Measurements from ENCODE around the gene PRDM16. TPM values are rescaled to one million over a fixed set of nuclear protein-coding genes. Genes with fewer than 3 reads are reported as not detected.

PRDM16 gene
- total RNA-seq, 1 donor from 2014 or later = not detected

- Mint-ChIP-seq H3K36me3 (ENCODE audit: low read depth) (no peaks in the 10 kb centered on the region), H3K4me1 (ENCODE audit: low read depth) (peaks cover 7% of the 10 kb centered on the region), H3K27me3 (ENCODE audit: low read depth) (peaks cover 4% of the 10 kb centered on the region), H3K9me3 (peaks cover 4% of the 10 kb centered on the region), H3K4me3 (ENCODE audit: low read depth) (no peak overlapping the region), H3K27ac (no peak overlapping the region)
- DNase-seq (ENCODE audit: low spot score) = no peak
- intact Hi-C loops (cut with micrococcal nuclease) = no loop called here
Observed at GRCh38 chr1:3310718-3311400, 241.9 kb downstream of the PRDM16 start.

DNA sequence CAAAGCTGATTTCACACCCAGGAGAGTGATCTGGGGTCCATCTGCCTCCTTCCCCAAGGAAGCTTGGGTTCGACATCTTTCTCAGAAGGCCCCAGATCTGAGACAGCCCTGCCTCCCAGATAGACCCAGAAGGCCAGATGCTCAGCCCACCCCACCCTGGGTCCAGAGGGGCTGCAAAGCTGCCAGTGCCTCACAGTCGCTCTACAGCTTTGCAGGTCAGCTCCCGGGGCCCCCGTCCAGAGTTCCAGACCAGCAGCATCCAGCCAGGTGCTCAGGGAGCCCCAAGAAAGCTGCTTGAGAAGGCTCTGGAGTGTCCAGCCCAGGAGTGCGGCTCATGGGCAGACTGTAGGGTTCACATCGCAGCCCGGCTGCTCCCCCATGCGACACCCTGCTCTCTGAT is 242.7 kb downstream of the PRDM16 start:
- H3K36me3 Mint-ChIP-seq (ENCODE audit: low read depth) = no peaks in the 10 kb centered on the region
- H3K4me1 Mint-ChIP-seq (ENCODE audit: low read depth) = peaks cover 7% of the 10 kb centered on the region
- peaks cover 8% of the 10 kb centered on the region for H3K9me3 Mint-ChIP-seq
- intact Hi-C loops (cut with micrococcal nuclease) = no loop called here
- H3K27me3 Mint-ChIP-seq (ENCODE audit: low read depth) = peaks cover 4% of the 10 kb centered on the region
- DNase-seq (ENCODE audit: low spot score) = no peak
- H3K27ac Mint-ChIP-seq = no peak overlapping the region
- no peak overlapping the region for H3K4me3 Mint-ChIP-seq (ENCODE audit: low read depth)

DNA sequence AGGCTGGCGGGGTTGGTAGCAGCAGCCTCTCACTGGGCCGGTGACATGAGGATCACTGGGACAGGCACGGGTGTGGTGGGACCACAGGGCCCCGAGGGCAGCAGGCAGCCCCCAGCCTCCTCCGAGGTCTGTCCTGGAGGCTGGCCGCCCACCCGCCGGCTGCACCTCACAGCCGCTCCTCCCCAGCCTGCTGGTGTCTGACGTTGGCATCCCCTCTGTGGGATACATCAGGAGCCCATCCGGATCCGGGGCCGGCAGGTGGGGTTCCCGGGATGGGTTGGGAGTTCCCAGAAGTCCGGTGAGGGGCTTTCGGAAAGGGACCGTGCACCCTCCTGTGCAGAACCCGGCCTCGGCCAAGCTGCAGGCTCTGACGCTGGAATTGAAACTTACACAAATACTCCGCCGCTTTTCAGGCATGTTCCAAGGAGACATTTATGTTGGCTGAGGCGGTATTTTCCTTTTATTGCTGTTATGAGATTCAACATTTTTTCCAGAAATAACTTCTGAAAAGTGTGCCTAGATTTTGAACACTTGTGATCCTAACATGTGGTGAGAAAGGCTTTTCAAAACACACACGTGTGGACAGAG is 243.4 kb downstream of the PRDM16 start:
- DNase-seq (ENCODE audit: low spot score) = no peak
- Mint-ChIP-seq H3K27me3 (ENCODE audit: low read depth) (peaks cover 4% of the 10 kb centered on the region), H3K27ac (no peak overlapping the region), H3K4me1 (ENCODE audit: low read depth) (peaks cover 8% of the 10 kb centered on the region), H3K36me3 (ENCODE audit: low read depth) (no peaks in the 10 kb centered on the region), H3K9me3 (peaks cover 12% of the 10 kb centered on the region), H3K4me3 (ENCODE audit: low read depth) (no peak overlapping the region)
- intact Hi-C loops (cut with micrococcal nuclease) = no loop called here

GRCh38 chr1:3312898-3313575 is 244.0 kb downstream of the PRDM16 start:
- Mint-ChIP-seq H3K36me3 (ENCODE audit: low read depth) (no peaks in the 10 kb centered on the region), H3K4me1 (ENCODE audit: low read depth) (peaks cover 8% of the 10 kb centered on the region), H3K27ac (no peak overlapping the region), H3K27me3 (ENCODE audit: low read depth) (peaks cover 4% of the 10 kb centered on the region), H3K4me3 (ENCODE audit: low read depth) (no peak overlapping the region), H3K9me3 (peaks cover 12% of the 10 kb centered on the region)
- intact Hi-C loops (cut with micrococcal nuclease) = no loop called here
- peak; percentile 11 for DNase-seq (ENCODE audit: low spot score)

- H3K9me3 Mint-ChIP-seq = peaks cover 12% of the 10 kb centered on the region
- H3K4me3 Mint-ChIP-seq (ENCODE audit: low read depth) = no peak overlapping the region
- no peaks in the 10 kb centered on the region for H3K36me3 Mint-ChIP-seq (ENCODE audit: low read depth)
- H3K4me1 Mint-ChIP-seq (ENCODE audit: low read depth) = peaks cover 8% of the 10 kb centered on the region
- no peak for DNase-seq (ENCODE audit: low spot score)
- intact Hi-C loops (cut with micrococcal nuclease) = no loop called here
- no peak overlapping the region for H3K27ac Mint-ChIP-seq
- H3K27me3 Mint-ChIP-seq (ENCODE audit: low read depth) = peaks cover 4% of the 10 kb centered on the region
Observed at GRCh38 chr1:3313576-3313950, 244.6 kb downstream of the PRDM16 start.

DNA sequence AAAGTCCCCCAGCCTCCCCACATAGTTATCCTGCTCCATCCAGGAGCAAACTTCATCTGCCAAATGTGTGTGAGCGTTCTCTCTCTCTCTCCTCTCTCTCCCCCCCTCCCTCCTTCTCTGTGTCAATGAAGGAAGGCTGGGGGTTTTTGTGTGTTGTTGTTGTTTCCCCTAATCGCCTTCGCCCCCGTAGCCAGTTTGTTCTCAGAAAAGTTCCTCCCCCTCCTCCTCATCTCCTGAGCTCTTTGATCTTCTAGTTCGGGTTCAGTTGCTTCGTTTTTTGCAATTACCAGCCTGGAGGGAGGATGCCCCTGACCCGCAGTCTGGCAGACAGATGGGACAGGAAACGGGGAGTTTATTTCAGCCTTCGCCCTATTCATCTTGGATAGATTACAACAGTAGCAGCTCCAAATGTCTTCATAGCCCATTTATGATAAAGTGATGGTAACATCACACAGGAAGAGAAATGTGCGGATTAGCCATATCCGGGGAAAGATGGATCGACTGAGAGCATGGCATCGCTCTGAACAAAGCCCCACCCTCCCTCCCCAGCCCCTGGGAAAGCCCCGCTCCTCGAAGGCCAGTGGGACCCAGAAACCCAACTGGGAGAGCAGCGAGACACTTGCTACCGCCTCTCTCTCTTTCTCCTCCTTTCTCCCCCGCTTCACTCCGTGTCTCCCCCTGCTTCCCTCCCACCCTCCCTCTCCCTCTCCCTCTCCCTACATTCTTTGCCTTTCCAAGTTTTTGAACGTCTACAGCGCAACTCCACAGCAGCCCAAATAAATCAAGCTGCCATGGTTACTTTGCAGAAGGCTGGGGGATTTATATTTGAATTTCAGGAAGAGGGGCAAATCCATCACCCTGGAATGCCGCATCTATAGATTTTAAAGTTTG is 245.7 kb downstream of the PRDM16 start:
- Mint-ChIP-seq H3K27ac (peak overlapping the region; percentile 24), H3K9me3 (peaks cover 12% of the 10 kb centered on the region), H3K4me3 (ENCODE audit: low read depth) (no peak overlapping the region), H3K36me3 (ENCODE audit: low read depth) (no peaks in the 10 kb centered on the region), H3K4me1 (ENCODE audit: low read depth) (peaks cover 8% of the 10 kb centered on the region), H3K27me3 (ENCODE audit: low read depth) (peaks cover 4% of the 10 kb centered on the region)
- intact Hi-C loops (cut with micrococcal nuclease) = no loop called here
- no peak for DNase-seq (ENCODE audit: low spot score)

- H3K36me3 Mint-ChIP-seq (ENCODE audit: low read depth) = no peaks in the 10 kb centered on the region
- no peak overlapping the region for H3K4me3 Mint-ChIP-seq (ENCODE audit: low read depth)
- peaks cover 4% of the 10 kb centered on the region for H3K27me3 Mint-ChIP-seq (ENCODE audit: low read depth)
- H3K9me3 Mint-ChIP-seq = peaks cover 12% of the 10 kb centered on the region
- H3K27ac Mint-ChIP-seq = no peak overlapping the region
- peaks cover 8% of the 10 kb centered on the region for H3K4me1 Mint-ChIP-seq (ENCODE audit: low read depth)
- intact Hi-C loops (cut with micrococcal nuclease) = no loop called here
- no peak for DNase-seq (ENCODE audit: low spot score)
Observed at GRCh38 chr1:3315399-3316339, 246.7 kb downstream of the PRDM16 start.

DNA sequence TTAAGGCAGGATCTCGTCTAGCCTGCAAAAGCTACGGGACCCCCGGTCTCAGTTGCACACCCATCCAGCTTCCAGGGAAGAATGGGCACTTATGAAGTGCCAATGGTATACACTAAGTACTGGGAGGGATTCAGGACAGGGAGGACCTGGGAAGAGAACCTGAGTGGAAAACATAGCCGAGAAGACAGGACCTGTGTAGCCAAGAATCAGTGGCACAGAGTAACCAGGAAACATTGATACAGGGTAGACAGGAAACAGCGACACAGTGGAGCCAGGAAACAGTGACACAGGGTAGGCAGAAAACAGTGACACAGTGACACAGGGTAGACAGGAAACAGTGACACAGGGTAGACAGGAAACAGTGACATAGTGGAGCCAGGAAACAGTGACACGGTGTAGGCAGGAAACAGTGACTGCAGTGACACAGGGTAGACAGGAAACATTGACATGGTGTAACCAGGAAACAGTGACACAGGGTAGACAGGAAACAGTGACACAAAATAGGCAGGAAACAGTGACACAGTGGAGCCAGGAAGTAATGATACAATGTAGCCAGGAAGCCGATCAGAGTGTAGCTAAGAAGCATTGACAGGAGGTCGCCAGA is 247.4 kb downstream of the PRDM16 start:
- Mint-ChIP-seq H3K4me1 (ENCODE audit: low read depth) (peaks cover 8% of the 10 kb centered on the region), H3K27me3 (ENCODE audit: low read depth) (peaks cover 4% of the 10 kb centered on the region), H3K4me3 (ENCODE audit: low read depth) (no peak overlapping the region), H3K9me3 (peaks cover 12% of the 10 kb centered on the region), H3K36me3 (ENCODE audit: low read depth) (no peaks in the 10 kb centered on the region), H3K27ac (peak overlapping the region; percentile 38)
- intact Hi-C loops (cut with micrococcal nuclease) = no loop called here
- DNase-seq (ENCODE audit: low spot score) = no peak

- DNase-seq (ENCODE audit: low spot score) = no peak
- Mint-ChIP-seq H3K27ac (no peak overlapping the region), H3K9me3 (peaks cover 12% of the 10 kb centered on the region), H3K27me3 (ENCODE audit: low read depth) (peaks cover 4% of the 10 kb centered on the region), H3K36me3 (ENCODE audit: low read depth) (no peaks in the 10 kb centered on the region), H3K4me3 (ENCODE audit: low read depth) (no peak overlapping the region), H3K4me1 (ENCODE audit: low read depth) (peaks cover 8% of the 10 kb centered on the region)
- intact Hi-C loops (cut with micrococcal nuclease) = no loop called here
Observed at GRCh38 chr1:3317456-3317855, 248.5 kb downstream of the PRDM16 start.

DNA sequence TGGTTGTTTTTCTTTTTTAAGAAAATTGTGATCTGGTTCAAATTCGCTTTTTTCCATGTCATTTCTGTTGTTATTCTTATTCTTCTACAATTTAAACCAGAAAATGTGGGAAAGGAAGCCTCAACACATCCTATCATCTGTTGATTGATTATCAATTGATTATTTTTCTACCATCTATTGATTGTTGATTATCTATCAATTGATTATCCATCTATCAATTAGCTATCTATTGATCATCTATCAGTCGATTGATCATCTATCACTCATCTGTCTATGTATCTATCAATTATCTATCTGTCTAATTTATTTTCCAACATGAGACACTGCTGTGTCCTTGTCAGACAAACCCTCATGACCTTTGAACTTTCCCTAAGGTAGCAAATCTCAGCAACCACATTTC is 249.3 kb downstream of the PRDM16 start:
- no peak for DNase-seq (ENCODE audit: low spot score)
- no peak overlapping the region for H3K27ac Mint-ChIP-seq
- peaks cover 2% of the 10 kb centered on the region for H3K27me3 Mint-ChIP-seq (ENCODE audit: low read depth)
- H3K9me3 Mint-ChIP-seq = peaks cover 12% of the 10 kb centered on the region
- no peak overlapping the region for H3K4me3 Mint-ChIP-seq (ENCODE audit: low read depth)
- peaks cover 1% of the 10 kb centered on the region for H3K4me1 Mint-ChIP-seq (ENCODE audit: low read depth)
- H3K36me3 Mint-ChIP-seq (ENCODE audit: low read depth) = no peaks in the 10 kb centered on the region
- intact Hi-C loops (cut with micrococcal nuclease) = no loop called here

DNA sequence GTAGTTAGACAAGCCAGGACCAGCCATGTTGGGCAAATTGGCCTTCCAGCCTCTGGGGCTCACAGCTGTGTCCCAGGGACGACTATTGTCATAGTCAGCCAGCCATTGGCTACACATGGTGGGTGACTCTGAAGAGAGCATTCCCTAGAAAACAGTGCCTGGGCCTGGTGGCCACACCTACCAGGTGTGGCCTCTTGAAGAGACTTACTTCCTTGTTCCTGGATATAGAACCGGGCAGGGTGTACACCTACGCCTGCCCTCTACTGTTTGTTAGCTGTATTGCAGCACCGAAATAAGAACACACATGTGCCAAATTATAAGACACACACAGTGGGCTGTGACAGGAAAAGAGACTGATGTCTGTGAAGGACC is 250.9 kb downstream of the PRDM16 start:
- peaks cover 1% of the 10 kb centered on the region for H3K4me1 Mint-ChIP-seq (ENCODE audit: low read depth)
- no peaks in the 10 kb centered on the region for H3K36me3 Mint-ChIP-seq (ENCODE audit: low read depth)
- H3K9me3 Mint-ChIP-seq = peaks cover 12% of the 10 kb centered on the region
- intact Hi-C loops (cut with micrococcal nuclease) = no loop called here
- no peak for DNase-seq (ENCODE audit: low spot score)
- H3K27ac Mint-ChIP-seq = no peak overlapping the region
- H3K27me3 Mint-ChIP-seq (ENCODE audit: low read depth) = no peaks in the 10 kb centered on the region
- H3K4me3 Mint-ChIP-seq (ENCODE audit: low read depth) = no peak overlapping the region

All from activated T-helper 2 cell treated with anti-CD3 and anti-CD28 coated beads, Interferon-gamma antibody, Interleukin-2, Interleukin-4, amounts not matched to agents 10 μg/mL and 5 μg/mL and 100 μg/mL, durations not matched to agents 14 hours and 24 hours and 36 hours (primary cell).